ENCODE measurements around the gene CFAP410. TPM values are rescaled to one million over a fixed set of nuclear protein-coding genes. Genes with fewer than 3 reads are reported as not detected.

Gene CFAP410
- polyA plus RNA-seq, 3 donors, result 14.9 to 38.7 (median 31.9) TPM

DNA sequence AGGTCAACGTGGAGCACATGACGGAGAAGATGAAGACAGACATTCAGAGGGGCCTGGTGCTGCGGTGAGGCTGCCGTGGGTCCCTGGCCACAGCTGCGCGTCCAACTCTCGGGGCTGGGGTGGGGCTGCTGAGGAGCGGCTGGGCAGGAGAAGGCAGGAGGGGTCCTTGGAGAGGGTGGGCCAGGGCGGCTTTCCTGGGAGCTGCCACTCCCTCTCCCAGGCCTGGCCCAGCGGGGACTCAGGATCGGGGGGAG, 14.4 kb downstream of the CFAP410 start:
- no peak for DNase-seq (ENCODE audit: extremely low read depth in 1 of 11, low read depth in 9 of 11, low spot score in 4 of 11)

GRCh38 chr21:44324106-44324853, 14.9 kb downstream of the CFAP410 start:
- no peak for DNase-seq (ENCODE audit: extremely low read depth in 1 of 11, low read depth in 9 of 11, low spot score in 4 of 11)

DNA sequence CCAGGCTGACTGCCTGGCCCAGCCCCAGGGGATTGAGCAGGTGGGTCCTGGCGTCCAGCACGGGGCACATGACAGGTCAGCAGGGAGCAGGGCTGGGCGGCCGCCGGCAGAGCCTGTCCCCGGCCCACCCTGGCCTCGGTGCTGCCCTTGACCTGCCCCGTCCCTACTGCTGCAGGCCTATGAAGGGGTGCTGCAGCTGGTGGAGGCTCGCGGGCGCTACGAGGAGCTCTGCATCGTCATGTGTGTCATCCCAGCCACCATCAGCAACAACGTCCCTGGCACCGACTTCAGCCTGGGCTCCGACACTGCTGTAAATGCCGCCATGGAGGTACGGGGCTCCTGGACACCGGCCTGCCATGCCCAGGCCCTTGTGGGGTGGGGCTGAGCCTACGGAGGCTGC, 15.6 kb downstream of the CFAP410 start:
- DNase-seq (ENCODE audit: extremely low read depth in 1 of 11, low read depth in 9 of 11, low spot score in 4 of 11), result no peak

DNA sequence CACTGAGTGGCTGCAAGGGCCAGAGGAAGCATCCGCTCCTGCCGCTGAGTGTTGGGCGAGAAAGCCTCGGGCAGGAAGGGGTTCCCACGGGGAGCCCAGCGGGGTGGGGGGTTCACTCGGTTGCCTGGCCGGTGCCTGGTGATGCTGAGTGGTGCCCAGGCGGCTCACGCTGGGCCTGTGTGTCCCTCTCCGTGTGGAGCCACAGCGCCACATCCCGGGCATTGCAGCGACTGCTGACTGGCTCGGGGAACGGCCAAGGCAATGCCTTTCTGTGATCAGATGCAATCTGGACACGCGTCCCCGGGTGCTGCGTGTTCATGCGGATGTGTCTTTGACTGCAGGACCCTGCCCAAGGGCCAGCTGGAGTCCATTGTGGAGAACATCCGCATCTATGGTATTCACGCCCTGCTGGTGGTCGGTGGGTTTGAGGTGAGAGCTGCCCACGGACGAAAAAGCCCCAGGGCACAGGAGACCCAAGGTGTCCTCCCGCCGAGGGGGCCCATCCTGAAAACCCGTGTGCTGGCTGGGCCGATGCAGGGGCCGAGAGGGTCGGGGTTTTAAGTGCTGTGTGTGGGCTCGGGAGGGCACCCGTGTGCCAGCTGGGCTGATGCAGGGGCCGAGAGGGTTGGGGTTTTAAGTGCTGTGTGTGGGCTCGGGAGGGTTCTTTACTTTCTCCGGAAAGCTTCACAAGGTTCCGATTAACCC, 16.4 kb downstream of the CFAP410 start:
- DNase-seq (ENCODE audit: extremely low read depth in 1 of 11, low read depth in 9 of 11, low spot score in 4 of 11), result no peak

DNA sequence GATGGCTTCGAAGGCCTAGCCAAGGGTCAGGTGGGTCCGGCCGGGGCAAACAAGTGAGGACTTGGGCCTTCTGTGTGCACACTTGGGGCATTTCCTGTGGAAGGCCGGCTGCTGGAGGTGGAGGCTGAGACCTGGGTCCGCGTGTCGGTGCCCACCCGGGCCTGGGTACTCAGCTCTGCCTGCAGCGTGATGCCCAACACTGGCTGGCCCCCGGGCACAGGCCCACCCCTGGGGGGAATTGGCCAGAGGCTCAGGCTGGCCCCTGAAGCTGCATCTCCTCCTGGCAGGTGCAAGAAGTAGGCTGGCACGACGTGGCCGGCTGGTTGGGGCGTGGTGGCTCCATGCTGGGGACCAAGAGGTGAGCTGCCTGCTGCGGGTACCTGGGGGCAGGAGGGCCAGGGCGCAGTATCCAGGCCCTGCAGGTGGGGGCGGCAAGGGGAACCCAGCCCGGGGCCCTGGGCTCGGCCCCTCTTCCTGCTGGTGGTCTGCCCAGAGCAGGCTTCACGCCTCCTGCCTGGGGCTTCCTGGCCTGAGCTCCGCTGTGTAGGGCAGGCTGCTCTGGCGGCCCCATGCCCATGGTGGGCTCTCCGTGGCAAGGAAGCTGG, 17.2 kb downstream of the CFAP410 start:
- no peak for DNase-seq (ENCODE audit: extremely low read depth in 1 of 11, low read depth in 9 of 11, low spot score in 4 of 11)

DNA sequence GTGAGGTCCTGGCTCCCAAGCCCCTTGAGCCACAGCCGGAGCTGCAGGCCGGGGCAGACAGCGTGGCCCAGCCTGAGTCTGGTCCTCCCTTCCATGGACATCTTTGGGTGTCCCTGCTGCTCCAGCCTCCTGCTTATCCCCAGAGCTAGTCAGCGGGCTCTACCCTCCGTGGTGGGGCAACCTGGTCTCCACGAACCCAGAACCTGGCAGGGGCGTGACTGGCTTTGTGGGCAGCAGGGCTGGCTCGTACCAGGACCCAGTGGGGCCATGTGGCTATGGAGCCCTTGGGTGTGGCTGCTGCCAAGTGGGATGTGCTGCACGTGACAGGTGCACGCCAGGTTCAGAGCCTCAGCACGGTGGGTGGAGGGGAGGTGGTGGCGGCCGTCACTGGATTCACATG, 18.3 kb downstream of the CFAP410 start:
- DNase-seq (ENCODE audit: extremely low read depth in 1 of 11, low read depth in 9 of 11, low spot score in 4 of 11), result no peak

- DNase-seq (ENCODE audit: extremely low read depth in 1 of 11, low read depth in 9 of 11, low spot score in 4 of 11), result no peak
Observed at GRCh38 chr21:44319407-44320065, 19.7 kb downstream of the CFAP410 start.

- DNase-seq (ENCODE audit: extremely low read depth in 1 of 11, low read depth in 9 of 11, low spot score in 4 of 11), result no peak
Observed at GRCh38 chr21:44318489-44319285, 20.5 kb downstream of the CFAP410 start.

DNA sequence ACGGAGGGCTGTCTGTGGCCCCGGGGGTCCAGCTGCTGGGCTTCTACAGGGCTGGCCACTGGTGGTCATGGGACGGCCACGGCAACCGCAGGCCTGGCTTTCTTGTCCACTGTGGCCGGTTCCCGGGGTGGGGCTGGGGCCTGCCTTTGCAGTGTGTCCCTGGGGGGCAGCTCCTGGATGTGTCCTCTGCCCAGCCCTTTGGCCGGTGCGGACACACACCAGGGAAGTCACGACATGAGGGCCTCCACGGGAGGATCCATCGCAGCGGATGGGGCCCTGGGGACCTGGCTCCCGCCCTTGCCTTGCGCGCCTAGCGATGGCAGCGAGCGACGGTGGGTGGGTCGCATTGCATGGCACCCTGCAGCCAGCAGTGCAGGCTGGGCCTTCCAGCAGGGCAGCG, 21.3 kb downstream of the CFAP410 start:
- DNase-seq (ENCODE audit: extremely low read depth in 1 of 11, low read depth in 9 of 11, low spot score in 4 of 11), result no peak

DNA sequence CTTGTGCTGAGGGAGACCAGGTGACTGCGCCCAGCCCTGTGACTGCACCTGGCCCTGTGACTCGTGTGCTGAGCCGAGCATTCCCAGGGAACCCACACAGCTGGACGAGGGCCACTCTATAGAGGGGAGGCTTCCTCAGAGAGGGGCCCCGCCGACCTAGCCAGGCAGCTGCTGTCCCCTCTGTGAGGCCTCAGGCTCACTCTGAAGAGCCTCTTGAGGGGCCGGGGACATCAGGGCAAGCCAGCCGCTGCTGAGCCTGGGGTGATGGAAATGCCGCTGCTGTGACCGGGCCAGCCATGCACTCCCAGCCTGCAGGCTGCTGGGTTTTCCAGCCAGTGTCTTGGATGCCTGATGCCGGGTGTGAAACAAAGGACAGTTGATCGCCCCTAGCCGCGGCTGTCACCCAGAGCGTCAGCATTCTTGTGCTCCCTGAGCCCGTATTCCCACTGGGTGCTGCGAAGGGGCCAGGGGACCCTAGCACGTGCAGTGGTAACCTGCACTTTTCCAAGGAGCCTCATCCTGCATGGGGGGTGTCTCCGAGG, 21.9 kb downstream of the CFAP410 start:
- no peak for DNase-seq (ENCODE audit: extremely low read depth in 1 of 11, low read depth in 9 of 11, low spot score in 4 of 11)

DNA sequence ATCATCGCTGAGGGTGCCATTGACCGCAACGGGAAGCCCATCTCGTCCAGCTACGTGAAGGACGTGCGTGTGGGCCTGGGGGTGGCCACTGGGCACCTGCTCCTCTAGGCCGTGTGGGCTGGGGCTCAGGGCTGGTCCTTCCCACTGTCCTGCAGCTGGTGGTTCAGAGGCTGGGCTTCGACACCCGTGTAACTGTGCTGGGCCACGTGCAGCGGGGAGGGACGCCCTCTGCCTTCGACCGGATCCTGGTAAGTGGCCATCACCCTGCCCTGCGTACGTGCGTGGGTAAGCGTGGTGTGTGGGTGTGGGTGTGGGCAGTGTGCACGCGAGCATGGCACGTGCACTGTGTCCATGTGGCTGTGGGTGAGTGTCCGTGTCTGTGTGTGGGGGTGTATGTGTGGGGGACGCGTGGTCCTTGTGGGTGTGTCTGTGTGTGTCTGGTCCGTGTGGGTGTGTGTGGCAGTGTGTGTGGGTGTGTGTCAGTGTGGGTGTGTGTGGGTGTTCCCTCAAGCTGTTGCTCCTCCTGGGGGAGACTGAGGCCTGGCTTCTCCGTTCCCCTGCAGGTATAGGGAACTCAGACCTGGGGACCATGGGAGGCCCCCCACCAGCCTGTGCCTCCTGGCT, 22.8 kb downstream of the CFAP410 start:
- no peak for DNase-seq (ENCODE audit: extremely low read depth in 1 of 11, low read depth in 9 of 11, low spot score in 4 of 11)

DNA sequence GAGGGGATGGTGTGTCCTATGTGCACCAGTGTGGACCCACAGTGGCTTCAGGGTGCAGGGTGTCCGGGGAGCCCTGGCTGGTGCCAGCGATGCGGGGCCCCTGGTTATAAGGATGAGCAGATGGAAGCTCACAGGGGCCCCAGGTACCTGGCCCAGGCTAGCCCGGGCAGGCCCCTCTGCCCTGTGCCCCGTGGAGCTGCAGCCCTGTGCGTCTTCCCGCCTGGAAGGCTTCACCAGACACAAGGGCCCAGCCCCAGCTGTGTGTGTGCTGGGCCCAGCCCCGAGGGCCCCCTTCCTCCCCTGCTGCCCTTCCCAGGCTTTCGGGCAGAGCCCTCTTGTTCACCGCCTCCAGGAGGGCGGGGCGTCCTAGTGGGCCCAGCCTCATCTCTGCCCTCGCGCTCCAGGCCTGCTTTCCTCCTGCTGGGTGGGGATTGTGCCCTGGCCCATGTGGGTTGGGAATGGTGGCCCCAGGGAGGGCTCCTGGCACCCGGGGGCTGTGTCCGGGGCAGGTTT, 23.4 kb downstream of the CFAP410 start:
- DNase-seq (ENCODE audit: extremely low read depth in 1 of 11, low read depth in 9 of 11, low spot score in 4 of 11), result no peak

DNA sequence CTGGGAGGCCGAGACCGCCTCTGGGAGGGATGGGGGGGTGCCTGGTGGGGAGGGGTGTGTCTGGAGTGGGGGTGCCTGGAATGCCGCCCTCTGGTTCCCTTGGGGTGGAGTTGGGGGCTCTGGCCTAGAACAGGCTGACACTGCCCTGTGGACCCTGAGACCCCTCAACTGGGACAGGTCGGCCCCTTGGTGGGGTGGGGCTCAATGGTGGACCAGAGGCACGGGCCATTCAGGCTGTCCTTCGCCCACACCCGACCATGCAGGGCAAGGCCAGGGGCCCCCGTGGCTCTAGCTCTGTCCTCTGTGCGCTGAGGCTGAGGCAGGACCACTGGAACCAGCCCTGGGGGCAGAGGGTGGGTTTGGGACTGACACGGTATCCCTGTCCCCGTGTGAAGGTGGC, 24.6 kb downstream of the CFAP410 start:
- no peak for DNase-seq (ENCODE audit: extremely low read depth in 1 of 11, low read depth in 9 of 11, low spot score in 4 of 11)

DNA sequence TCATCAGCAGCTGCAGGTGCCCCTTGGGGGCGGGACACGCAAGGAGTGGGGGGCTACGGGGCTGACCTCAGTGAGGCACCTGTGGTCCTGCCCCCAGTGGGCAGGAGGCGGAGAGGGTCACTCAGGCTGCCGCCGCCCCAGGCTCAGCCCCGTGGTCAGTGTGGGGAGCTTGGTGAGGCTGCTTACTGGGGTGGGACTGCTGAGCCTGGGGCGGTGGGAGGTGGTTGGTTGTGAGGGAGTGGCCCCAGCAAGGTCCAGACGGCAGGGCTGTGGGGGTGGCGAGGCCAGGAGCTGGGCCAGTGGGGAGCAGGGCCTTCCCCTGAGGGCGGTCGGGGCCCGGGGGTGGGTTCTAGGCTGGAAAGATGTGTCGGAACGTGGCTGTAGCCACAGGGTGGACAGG, 25.1 kb downstream of the CFAP410 start:
- no peak for DNase-seq (ENCODE audit: extremely low read depth in 1 of 11, low read depth in 9 of 11, low spot score in 4 of 11)

DNA sequence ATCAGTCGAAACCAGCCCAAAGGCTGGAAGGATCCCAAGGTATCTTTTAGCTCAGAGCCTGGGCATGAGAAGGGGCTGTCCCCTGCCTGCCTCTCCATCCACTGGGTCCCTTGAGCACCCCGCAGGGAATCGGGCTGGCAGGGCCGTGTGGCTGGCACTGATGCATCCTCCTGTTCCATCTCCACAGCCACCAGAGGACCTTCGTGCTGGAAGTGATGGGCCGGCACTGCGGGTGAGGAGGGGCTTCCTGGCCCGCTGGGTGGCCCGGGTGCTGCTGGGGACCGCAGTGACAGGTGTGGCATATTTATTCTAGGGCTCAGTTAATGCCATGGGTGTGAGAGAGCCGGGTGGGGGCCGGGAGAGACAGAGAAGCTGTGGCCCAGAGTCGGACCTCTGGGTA, 25.7 kb downstream of the CFAP410 start:
- DNase-seq (ENCODE audit: extremely low read depth in 1 of 11, low read depth in 9 of 11, low spot score in 4 of 11), result no peak

- DNase-seq (ENCODE audit: extremely low read depth in 1 of 11, low read depth in 9 of 11, low spot score in 4 of 11), result no peak
Observed at GRCh38 chr21:44312716-44313115, 26.5 kb downstream of the CFAP410 start.

DNA sequence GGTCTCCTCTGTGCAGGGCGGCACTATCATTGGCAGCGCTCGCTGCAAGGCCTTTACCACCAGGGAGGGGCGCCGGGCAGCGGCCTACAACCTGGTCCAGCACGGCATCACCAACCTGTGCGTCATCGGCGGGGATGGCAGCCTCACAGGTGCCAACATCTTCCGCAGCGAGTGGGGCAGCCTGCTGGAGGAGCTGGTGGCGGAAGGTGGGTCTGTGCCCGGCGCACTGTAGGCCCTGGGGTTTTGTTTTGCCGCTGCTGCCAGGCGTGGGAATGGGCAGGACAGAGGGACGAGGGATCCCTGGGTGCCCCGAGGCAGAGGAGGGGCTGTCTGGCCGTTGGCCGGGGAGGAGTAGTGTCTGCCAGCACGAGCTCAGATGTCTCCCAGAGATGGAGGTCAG, 27.1 kb downstream of the CFAP410 start:
- no peak for DNase-seq (ENCODE audit: extremely low read depth in 1 of 11, low read depth in 9 of 11, low spot score in 4 of 11)

DNA sequence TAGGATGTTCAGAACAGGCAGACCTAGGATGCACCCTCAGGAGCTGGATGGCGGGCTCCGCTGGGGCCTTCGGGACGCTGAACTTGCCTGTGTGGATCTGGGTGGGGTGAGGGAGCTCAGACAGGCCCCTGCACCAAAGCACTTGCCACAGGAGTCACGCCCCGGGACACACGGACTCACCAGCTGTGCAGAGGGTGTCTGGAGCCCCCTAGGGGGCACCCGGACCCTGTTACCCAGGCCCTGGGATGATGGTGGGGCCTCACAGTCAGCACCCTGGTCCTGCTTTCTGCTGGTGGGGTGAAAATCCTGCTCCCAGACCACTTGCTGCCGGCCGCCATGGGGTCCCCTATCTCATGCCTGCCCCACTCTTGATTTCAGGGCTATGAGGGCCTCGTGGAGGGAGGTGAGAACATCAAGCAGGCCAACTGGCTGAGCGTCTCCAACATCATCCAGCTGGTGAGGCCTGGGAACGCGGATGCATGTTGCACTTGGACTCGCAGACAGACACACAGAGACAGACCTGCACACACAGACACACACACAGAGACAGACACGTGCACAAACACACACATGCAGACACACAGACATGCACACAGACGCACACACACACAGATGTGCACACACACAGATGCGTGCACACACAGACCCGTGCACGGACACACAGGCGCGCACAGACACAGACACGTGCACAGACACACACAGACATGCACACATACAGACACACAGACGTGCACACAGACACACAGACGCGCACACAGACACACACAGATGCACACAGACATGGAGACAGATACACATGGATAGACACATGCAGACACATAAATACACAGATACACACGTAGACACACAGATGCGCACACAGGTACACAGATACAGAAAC, 28.3 kb downstream of the CFAP410 start:
- DNase-seq (ENCODE audit: extremely low read depth in 1 of 11, low read depth in 9 of 11, low spot score in 4 of 11), result no peak
